ENCODE results near the gene ACSS1.

- TF ChIP-seq CTCF (IDR thresholded peaks at IDR 0.05) (no peak), POLR2A (IDR thresholded peaks at IDR 0.05) (no peak)
These were observed 6.4 kb downstream of the ACSS1 start for GRCh38 chr20:25051386-25052155.
